NCI-H187 treated with DMSO at 0.1 percent for 48 hours (cell line): ENCODE results near the gene SLC44A3.
"Not testable (repeated sequence)": the region's sequence is repeated elsewhere in the genome, so short reads cannot be mapped to it uniquely, and the experiment has no call there.

Experiments used
- DNase-seq: peaks from one replicate; lab custom pipeline; 2025; lab: John Stamatoyannopoulos, UW

Gene SLC44A3

GRCh38 chr1:94836891-94837290 is 16.7 kb downstream of the SLC44A3 start:
- DNase-seq, result no peak

GRCh38 chr1:94840381-94840780 is 20.2 kb downstream of the SLC44A3 start:
- DNase-seq, result not testable (repeated sequence)

GRCh38 chr1:94840808-94841207 is 20.7 kb downstream of the SLC44A3 start:
- DNase-seq, result no peak

GRCh38 chr1:94843430-94843829 is 23.3 kb downstream of the SLC44A3 start:
- no peak for DNase-seq

GRCh38 chr1:94843846-94844245 is 23.7 kb downstream of the SLC44A3 start:
- no peak for DNase-seq

- no peak for DNase-seq
Measured at GRCh38 chr1:94846308-94846707, 26.2 kb downstream of the SLC44A3 start.

- DNase-seq, result no peak
Measured at GRCh38 chr1:94851571-94851970, 31.4 kb downstream of the SLC44A3 start.

- no peak for DNase-seq
Measured at GRCh38 chr1:94852788-94853187, 32.6 kb downstream of the SLC44A3 start.

- peak; percentile 72 for DNase-seq
Measured at GRCh38 chr1:94854458-94855306, 34.5 kb downstream of the SLC44A3 start.

- DNase-seq, result no peak
Measured at GRCh38 chr1:94855307-94855700, 35.1 kb downstream of the SLC44A3 start.

GRCh38 chr1:94856004-94856403 is 35.8 kb downstream of the SLC44A3 start:
- no peak for DNase-seq

GRCh38 chr1:94856868-94857267 is 36.7 kb downstream of the SLC44A3 start:
- no peak for DNase-seq

- no peak for DNase-seq
Measured at GRCh38 chr1:94858276-94858675, 38.1 kb downstream of the SLC44A3 start.

GRCh38 chr1:94859174-94859573 is 39.0 kb downstream of the SLC44A3 start:
- no peak for DNase-seq

- DNase-seq, result no peak
Measured at GRCh38 chr1:94862718-94863117, 42.6 kb downstream of the SLC44A3 start.

GRCh38 chr1:94863297-94863911 is 43.2 kb downstream of the SLC44A3 start:
- DNase-seq, result no peak

GRCh38 chr1:94863919-94864318 is 43.8 kb downstream of the SLC44A3 start:
- no peak for DNase-seq

- no peak for DNase-seq
Measured at GRCh38 chr1:94864821-94865220, 44.7 kb downstream of the SLC44A3 start.

- no peak for DNase-seq
Measured at GRCh38 chr1:94865360-94865759, 45.2 kb downstream of the SLC44A3 start.

- DNase-seq, result no peak
Measured at GRCh38 chr1:94866164-94866807, 46.1 kb downstream of the SLC44A3 start.

- no peak for DNase-seq
Measured at GRCh38 chr1:94871031-94871430, 50.9 kb downstream of the SLC44A3 start.

GRCh38 chr1:94872771-94873495 is 52.8 kb downstream of the SLC44A3 start:
- no peak for DNase-seq
